ENCODE results near the gene CFAP54.

GRCh38 chr12:96751626-96752025, 262.2 kb downstream of the CFAP54 start:
- TF ChIP-seq GATA2 (IDR thresholded peaks at IDR 0.05; ENCODE audit: low read depth, low read length) (no peak), GATA3 (IDR thresholded peaks at IDR 0.05; ENCODE audit: low read depth, low read length) (no peak)

Data from SH-SY5Y (cell line).